HEK293 (cell line): ENCODE measurements around the gene AGAP5.
"Not testable (repeated sequence)": the region's sequence is repeated elsewhere in the genome, so short reads cannot be mapped to it uniquely, and the experiment has no call there.

Source experiments
- CTCF ChIA-PET: fragments of 350-600 bp; formaldehyde crosslinking; extraction: SDS; loops from one replicate; lab custom pipeline; 2021; ENCODE audit warnings: antibody characterized with exemption; lab: Yijun Ruan, JAX
- POLR2A ChIA-PET: fragments of 300-600 bp; formaldehyde crosslinking; extraction: SDS; loops from one replicate; lab custom pipeline; 2020; ENCODE audit warnings: antibody characterized with exemption, inconsistent platforms; lab: Yijun Ruan, JAX
- H3K27ac ChIP-seq: fragments of 200-500 bp; sonication (Bioruptor generic); 2 replicates; pipeline ENCODE4 v1.5.1; 2014; ENCODE audit warnings: low read depth, low read length, control low read depth, inconsistent platforms; ENCODE audit errors: extremely low read depth
- H3K36me3 ChIP-seq, 2 experiments: fragments of 200-500 bp in 1 of 2; sonication (Bioruptor generic) in 1 of 2; 1 replicate in 1 of 2; 2 replicates in 1 of 2; pipeline ENCODE4 v1.5.1; 2014 to 2017; ENCODE audit warnings: inconsistent platforms in 2 of 2, low read length in 2 of 2; ENCODE audit not compliant: control insufficient read depth in 2 of 2, insufficient read depth in 1 of 2
- H3K4me1 ChIP-seq: fragments of 200-500 bp; sonication (Bioruptor generic); 2 replicates; pipeline ENCODE4 v1.5.1; 2014; ENCODE audit warnings: mild to moderate bottlenecking, low read length, inconsistent platforms; ENCODE audit not compliant: control insufficient read depth, insufficient read depth
- H3K4me3 ChIP-seq: 2 replicates; pipeline ENCODE4 v1.5.1; 2011; ENCODE audit warnings: low read depth, mild to moderate bottlenecking, control low read depth, low read length, moderate library complexity
- H3K9me3 ChIP-seq: fragments of 200-500 bp; sonication (Bioruptor generic); 2 replicates; pipeline ENCODE4 v1.5.1; 2014; ENCODE audit warnings: low read depth, low read length, inconsistent platforms; ENCODE audit not compliant: control insufficient read depth, insufficient read depth
- TF ChIP-seq, protein P1 (sequence below): fragments of 450-650 bp; formaldehyde crosslinking; IDR thresholded peaks from 2 replicates; pipeline ENCODE4 v1.5.1; 2016; ENCODE audit warnings: missing biosample characterization, missing genetic modification characterization
- TF ChIP-seq, protein P2 (sequence below): fragments of 450-650 bp; formaldehyde crosslinking; IDR thresholded peaks from 2 replicates; pipeline ENCODE4 v1.5.1; 2016; ENCODE audit warnings: missing biosample characterization, missing genetic modification characterization, borderline replicate concordance
- TF ChIP-seq, protein P3 (sequence below): fragments of 450-650 bp; formaldehyde crosslinking; IDR thresholded peaks from 2 replicates; pipeline ENCODE4 v1.5.1; 2016; ENCODE audit warnings: missing biosample characterization, missing genetic modification characterization

Gene AGAP5

DNA sequence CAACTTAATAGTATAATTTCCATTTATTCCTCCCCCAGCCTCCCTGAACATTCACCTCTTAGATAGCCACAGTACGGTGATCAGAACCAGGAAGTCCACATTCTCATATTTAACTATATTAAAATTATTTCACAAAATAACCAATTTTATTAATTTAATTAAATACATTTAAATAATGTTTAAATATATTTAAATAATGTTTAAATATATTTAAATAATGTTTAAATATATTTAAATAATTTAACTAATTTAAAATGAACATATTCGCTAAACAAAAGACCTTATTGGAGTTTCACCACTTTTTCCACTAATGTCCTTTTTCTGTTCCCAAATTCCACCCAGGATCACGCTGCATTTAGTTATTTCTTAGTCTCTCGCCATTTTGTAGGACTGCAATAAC is 29.5 kb downstream of the AGAP5 start:
- POLR2A ChIA-PET, H3K4me1 ChIP-seq, H3K36me3 ChIP-seq, H3K27ac ChIP-seq, H3K4me3 ChIP-seq, H3K9me3 ChIP-seq, CTCF ChIA-PET: not testable (repeated sequence)

DNA sequence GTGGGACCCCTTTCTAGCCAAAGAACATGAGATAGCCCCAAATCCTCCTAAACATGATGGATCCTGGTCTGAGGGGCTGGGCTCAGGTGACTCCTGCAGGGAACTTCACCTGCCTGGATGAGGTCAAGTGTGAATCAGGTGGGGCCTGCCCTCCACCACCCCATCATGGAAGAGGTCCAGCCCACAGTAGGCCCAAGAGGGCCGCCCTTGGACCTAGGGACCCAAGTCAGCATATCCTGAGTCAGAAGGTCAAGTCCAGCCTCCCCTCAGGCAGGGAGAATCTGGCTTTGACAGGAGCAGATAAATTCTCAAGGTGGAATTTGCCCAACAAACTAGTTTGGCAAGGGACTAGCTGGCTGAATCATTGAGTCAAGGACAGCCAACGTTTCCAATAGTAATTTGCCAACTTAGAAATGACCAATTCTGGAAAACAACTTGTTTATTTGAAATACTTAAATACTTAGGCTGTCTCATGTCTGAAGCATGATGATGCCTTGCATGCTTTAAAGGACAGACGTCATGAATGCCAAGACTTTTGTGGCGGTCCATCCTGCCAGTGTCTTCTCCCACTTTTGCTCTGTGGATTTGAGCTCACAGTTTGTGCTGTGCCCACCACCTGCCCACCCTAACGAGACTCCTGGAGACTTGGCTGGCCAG is 31.6 kb downstream of the AGAP5 start:
- H3K4me1 ChIP-seq, CTCF ChIA-PET, H3K27ac ChIP-seq, H3K36me3 ChIP-seq, H3K9me3 ChIP-seq, H3K4me3 ChIP-seq, POLR2A ChIA-PET: not testable (repeated sequence)

DNA sequence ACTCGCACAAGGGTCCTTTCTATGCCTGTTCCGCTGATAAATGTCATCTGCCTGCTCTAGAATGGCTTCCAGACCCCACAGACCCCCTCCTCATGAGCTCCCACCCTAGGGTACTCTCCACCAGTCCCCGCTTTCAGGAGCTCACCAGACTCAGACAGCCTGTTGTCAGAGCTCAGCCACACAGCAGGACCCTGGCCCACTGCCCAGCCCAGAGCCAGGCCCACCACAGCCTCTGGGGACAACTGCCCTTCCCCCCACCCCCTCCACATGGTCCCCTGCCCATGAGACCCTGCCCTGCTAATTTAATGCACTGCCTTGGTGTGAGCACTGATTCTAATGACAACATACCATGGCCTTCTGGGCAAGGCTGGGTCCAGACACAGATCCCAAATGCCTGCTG is 32.3 kb downstream of the AGAP5 start:
- H3K4me3 ChIP-seq, CTCF ChIA-PET: not testable (repeated sequence)

DNA sequence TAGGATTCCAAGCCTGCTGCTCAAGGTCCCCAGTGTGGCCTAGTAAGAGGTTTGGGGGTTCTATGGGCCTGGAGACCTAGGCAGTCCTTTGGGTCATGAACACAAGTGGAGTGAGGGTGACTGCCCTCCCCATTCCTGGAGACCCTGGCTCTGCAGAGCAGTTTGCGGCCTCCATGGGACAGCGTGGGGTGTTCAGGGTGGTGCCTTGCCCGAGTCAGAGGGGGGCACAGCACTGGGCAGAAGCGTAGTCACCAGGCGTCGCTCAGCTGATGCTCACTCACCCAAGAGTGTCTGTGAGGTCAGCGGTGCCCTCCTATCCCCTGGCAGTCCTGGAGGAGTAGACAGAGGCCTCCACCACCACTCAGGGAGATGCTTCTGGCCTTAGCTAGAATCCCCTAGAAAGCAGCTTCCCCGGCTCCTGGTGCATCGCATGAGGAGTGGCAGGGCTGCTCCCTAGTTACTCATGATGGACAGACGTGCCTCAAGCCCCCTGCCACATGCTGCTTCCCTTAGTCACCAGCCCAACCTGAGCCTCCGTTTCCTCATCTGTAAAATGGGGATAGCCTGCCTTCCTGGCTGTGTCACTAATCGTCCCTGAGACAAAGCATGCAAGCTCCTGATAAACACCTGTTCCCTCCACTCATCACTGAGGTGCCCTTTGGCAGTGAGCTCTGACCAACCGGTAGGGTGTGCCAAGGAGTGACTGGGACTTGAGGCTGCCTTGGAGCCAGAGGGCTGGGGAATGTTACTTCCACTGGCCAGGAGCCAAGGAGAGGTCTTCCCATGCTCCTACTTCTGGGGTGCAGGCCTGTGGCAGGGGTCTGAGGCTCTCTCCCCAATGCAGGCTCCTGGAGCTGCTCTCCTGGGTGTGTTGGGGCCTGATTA is 33.5 kb downstream of the AGAP5 start:
- H3K4me3 ChIP-seq, H3K4me1 ChIP-seq, H3K36me3 ChIP-seq, POLR2A ChIA-PET, H3K27ac ChIP-seq, H3K9me3 ChIP-seq, CTCF ChIA-PET: not testable (repeated sequence)

More for the DNA sequence above, 32.3 kb downstream of the AGAP5 start:
- H3K4me1 ChIP-seq, H3K36me3 ChIP-seq, POLR2A ChIA-PET, H3K9me3 ChIP-seq, H3K27ac ChIP-seq: not testable (repeated sequence)

DNA sequence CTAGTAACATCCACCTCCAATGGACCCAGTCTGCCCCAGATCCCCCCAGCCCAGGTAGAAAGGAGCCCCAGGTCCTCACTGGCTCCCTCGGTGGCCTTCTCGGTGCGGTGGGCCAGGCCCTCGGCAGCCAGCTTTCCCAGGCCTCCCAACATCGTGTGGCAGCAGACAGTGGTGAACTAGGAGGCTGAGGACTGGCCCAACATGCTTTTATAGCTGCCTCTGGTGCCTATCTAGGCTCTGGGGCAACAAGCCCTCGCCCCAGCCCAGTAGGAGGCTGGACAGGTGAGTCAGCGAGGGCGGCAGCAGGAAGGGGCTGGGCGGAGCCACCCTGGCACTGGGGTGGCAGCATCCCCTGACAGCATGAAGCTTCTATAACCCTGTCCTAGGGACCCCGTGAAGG is 34.3 kb downstream of the AGAP5 start:
- POLR2A ChIA-PET, H3K4me3 ChIP-seq, H3K27ac ChIP-seq, H3K36me3 ChIP-seq, H3K9me3 ChIP-seq, CTCF ChIA-PET, H3K4me1 ChIP-seq: not testable (repeated sequence)

DNA sequence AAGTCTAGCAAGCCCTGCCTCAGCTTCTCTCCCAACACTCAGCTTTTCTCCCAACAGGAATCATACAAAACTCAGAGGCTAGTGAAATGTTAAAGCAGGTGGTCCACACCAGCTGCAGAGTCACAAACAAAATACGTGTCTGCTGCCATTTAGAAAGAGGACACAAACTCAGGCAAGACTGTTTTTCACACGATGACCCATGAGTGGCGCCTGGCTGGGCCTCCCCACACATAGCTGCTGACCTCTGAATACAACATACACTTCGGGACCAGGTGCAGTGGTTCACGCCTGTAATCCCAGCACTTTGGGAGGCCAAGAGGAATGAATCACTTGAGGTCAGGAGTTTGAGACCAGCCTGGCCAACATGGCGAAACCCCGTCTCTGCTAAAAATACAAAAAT is 35.2 kb downstream of the AGAP5 start:
- H3K4me3 ChIP-seq, H3K27ac ChIP-seq: not testable (repeated sequence)

DNA sequence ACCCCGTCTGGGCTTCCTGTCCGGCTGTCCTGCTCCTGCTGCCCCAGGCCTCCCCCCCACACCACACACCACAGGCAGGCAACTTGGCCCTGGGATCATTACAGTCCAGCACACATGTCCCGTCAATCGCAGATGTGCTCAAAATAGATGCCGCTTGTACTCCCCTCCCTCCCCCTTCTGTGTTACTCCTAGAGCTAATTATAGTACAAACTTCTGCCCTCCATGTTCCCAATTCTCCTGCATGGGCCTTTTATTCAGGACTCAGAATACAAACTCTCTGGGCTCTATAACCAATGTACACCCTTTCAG is 42.0 kb downstream of the AGAP5 start, which contains the start of gene SYNPO2L:
Gene SYNPO2L, minus strand, starts transcription at position 40 of the 309 bp plus-strand sequence. CDS start 107 bp downstream, outside the sequence.
- H3K27ac ChIP-seq, result no peak within 1 kb of the TSS
- POLR2A ChIA-PET, result no interaction called here
- no peaks in the 10 kb centered on the region for H3K4me1 ChIP-seq
- CTCF ChIA-PET, result interaction anchor here (0.6 kb wide), 1 partner anchor 535 kb away, joined by 4 read pairs; no protein-coding TSS in a partner anchor
- H3K4me3 ChIP-seq, result no peak within 1 kb of the TSS
- no peaks in the 10 kb centered on the region for H3K36me3 ChIP-seq
- no peaks in the 10 kb centered on the region for H3K9me3 ChIP-seq
- TF ChIP-seq, protein P1, sequence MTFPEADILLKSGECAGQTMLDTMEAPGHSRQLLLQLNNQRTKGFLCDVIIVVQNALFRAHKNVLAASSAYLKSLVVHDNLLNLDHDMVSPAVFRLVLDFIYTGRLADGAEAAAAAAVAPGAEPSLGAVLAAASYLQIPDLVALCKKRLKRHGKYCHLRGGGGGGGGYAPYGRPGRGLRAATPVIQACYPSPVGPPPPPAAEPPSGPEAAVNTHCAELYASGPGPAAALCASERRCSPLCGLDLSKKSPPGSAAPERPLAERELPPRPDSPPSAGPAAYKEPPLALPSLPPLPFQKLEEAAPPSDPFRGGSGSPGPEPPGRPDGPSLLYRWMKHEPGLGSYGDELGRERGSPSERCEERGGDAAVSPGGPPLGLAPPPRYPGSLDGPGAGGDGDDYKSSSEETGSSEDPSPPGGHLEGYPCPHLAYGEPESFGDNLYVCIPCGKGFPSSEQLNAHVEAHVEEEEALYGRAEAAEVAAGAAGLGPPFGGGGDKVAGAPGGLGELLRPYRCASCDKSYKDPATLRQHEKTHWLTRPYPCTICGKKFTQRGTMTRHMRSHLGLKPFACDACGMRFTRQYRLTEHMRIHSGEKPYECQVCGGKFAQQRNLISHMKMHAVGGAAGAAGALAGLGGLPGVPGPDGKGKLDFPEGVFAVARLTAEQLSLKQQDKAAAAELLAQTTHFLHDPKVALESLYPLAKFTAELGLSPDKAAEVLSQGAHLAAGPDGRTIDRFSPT (tag by site-specific recombination), result no peak
- TF ChIP-seq, protein P2, sequence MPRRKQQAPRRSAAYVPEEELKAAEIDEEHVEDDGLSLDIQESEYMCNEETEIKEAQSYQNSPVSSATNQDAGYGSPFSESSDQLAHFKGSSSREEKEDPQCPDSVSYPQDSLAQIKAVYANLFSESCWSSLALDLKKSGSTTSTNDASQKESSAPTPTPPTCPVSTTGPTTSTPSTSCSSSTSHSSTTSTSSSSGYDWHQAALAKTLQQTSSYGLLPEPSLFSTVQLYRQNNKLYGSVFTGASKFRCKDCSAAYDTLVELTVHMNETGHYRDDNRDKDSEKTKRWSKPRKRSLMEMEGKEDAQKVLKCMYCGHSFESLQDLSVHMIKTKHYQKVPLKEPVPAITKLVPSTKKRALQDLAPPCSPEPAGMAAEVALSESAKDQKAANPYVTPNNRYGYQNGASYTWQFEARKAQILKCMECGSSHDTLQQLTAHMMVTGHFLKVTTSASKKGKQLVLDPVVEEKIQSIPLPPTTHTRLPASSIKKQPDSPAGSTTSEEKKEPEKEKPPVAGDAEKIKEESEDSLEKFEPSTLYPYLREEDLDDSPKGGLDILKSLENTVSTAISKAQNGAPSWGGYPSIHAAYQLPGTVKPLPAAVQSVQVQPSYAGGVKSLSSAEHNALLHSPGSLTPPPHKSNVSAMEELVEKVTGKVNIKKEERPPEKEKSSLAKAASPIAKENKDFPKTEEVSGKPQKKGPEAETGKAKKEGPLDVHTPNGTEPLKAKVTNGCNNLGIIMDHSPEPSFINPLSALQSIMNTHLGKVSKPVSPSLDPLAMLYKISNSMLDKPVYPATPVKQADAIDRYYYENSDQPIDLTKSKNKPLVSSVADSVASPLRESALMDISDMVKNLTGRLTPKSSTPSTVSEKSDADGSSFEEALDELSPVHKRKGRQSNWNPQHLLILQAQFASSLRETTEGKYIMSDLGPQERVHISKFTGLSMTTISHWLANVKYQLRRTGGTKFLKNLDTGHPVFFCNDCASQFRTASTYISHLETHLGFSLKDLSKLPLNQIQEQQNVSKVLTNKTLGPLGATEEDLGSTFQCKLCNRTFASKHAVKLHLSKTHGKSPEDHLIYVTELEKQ, result no peak
- TF ChIP-seq, protein P3, sequence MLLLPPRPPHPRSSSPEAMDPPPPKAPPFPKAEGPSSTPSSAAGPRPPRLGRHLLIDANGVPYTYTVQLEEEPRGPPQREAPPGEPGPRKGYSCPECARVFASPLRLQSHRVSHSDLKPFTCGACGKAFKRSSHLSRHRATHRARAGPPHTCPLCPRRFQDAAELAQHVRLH (tag by site-specific recombination), result no peak

More for the DNA sequence above, 35.2 kb downstream of the AGAP5 start:
- POLR2A ChIA-PET, H3K4me1 ChIP-seq, H3K36me3 ChIP-seq, H3K9me3 ChIP-seq, CTCF ChIA-PET: not testable (repeated sequence)
